Panc1 (cell line): ENCODE measurements around the gene NLGN2. TPM values are rescaled to one million over a fixed set of nuclear protein-coding genes. Genes with fewer than 3 reads are reported as not detected.

Experiments used
- ATAC-seq: fragments of 200-7000 bp; cut with Tn5 transposase; 2 replicates; pipeline ENCODE4 v1.9.1; 2020; ENCODE audit warnings: mild to moderate bottlenecking, moderate library complexity
- BruUV-seq: library from RNA; stranded (reverse); fragments of 400-500 nt; replicated peaks from 2 replicates; lab custom pipeline; 2021; lab: Mats Ljungman, UMichigan
- CTCF ChIA-PET: fragments of 300-600 bp; sonication (Branson Sonifier 250); formaldehyde crosslinking; loops from one replicate; lab custom pipeline; 2022; ENCODE audit warnings: antibody characterized with exemption; lab: Charles Lee
- POLR2A ChIA-PET: fragments of 300-600 bp; sonication (Branson Sonifier 250); formaldehyde crosslinking; loops from one replicate; lab custom pipeline; 2022; ENCODE audit warnings: antibody characterized with exemption; lab: Charles Lee
- DNase-seq: peaks from one replicate; pipeline ENCODE4 v3.0.0-alpha.2; 2010; ENCODE audit warnings: low read depth, low spot score
- H3K27ac ChIP-seq: 2 replicates; pipeline ENCODE4 v1.5.1; 2011; ENCODE audit warnings: mild to moderate bottlenecking, low read length, inconsistent platforms
- H3K27me3 ChIP-seq: fragments of 200-500 bp; sonication (Bioruptor generic); 2 replicates; pipeline ENCODE4 v1.6.0; 2014; ENCODE audit warnings: low read length, inconsistent platforms; ENCODE audit not compliant: control insufficient read depth, insufficient read depth
- H3K36me3 ChIP-seq: fragments of 200-500 bp; sonication (Bioruptor generic); 2 replicates; pipeline ENCODE4 v1.5.1; 2014; ENCODE audit warnings: inconsistent platforms, mild to moderate bottlenecking, low read length, moderate library complexity; ENCODE audit not compliant: control insufficient read depth, insufficient read depth
- H3K4me1 ChIP-seq: 2 replicates; pipeline ENCODE4 v1.5.1; 2011; ENCODE audit warnings: inconsistent platforms, mild to moderate bottlenecking, low read length, moderate library complexity; ENCODE audit not compliant: control insufficient read depth, insufficient read depth
- H3K4me3 ChIP-seq, 2 experiments: 2 replicates each; pipeline ENCODE4 v1.5.1; 2011 to 2012; ENCODE audit warnings: low read depth in 2 of 2, low read length in 2 of 2, mild to moderate bottlenecking in 2 of 2, inconsistent platforms in 1 of 2, moderate library complexity in 1 of 2
- H3K9me3 ChIP-seq: fragments of 200-500 bp; sonication (Bioruptor generic); 2 replicates; pipeline ENCODE4 v1.5.1; 2014; ENCODE audit warnings: low read depth, mild to moderate bottlenecking, inconsistent platforms, low read length, moderate library complexity; ENCODE audit not compliant: control insufficient read depth, insufficient read depth
- CTCF ChIP-seq: fragments of 450-650 bp; IDR thresholded peaks from 2 replicates; pipeline ENCODE4 v1.5.1; 2017; ENCODE audit warnings: mild to moderate bottlenecking
- POLR2AphosphoS5 ChIP-seq: IDR thresholded peaks from 2 replicates; pipeline ENCODE4 v1.6.1; 2012; ENCODE audit warnings: mild to moderate bottlenecking, low read depth, low read length, moderate library complexity
- REST ChIP-seq, 2 experiments: IDR thresholded peaks; 2 replicates each; pipeline ENCODE4 v1.6.1; 2011 to 2012; ENCODE audit warnings: low read depth in 2 of 2, control low read depth in 1 of 2, low read length in 1 of 2, mild to moderate bottlenecking in 1 of 2, moderate library complexity in 1 of 2; ENCODE audit not compliant: insufficient read depth in 1 of 2
- SIN3A ChIP-seq: IDR thresholded peaks from 2 replicates; pipeline ENCODE4 v1.6.1; 2012; ENCODE audit warnings: low read depth, mild to moderate bottlenecking, low read length, moderate library complexity, borderline replicate concordance; ENCODE audit not compliant: insufficient read depth
- TCF7L2 ChIP-seq: IDR thresholded peaks from 2 replicates; pipeline ENCODE4 v1.6.1; 2011; ENCODE audit warnings: mild to moderate bottlenecking, low read depth, low read length, inconsistent platforms
- in situ Hi-C: cut with HindIII; loops from 2 replicates; pipeline ENCODE4 v1.10.0; 2016; ENCODE audit warnings: low sequenced_read_pairs, low pct_unique_long_range_greater_than_20kb
- intact Hi-C: fragments of 100-400 bp; cut with micrococcal nuclease; formaldehyde crosslinking; loops from one replicate; pipeline ENCODE4 v1.10.0; 2022; ENCODE audit not compliant: unreplicated experiment
- total RNA-seq: library from RNA; stranded (reverse); gene quantifications from one replicate; pipeline ENCODE4 v1.2.1, GENCODE V29; 2021; ENCODE audit not compliant: unreplicated experiment

The NLGN2 gene
- total RNA-seq, 1 experiment from 2014 or later: 33.6 TPM

GRCh38 chr17:7425316-7425715 lies 17.7 kb downstream of the NLGN2 start, which contains the start of gene SPEM2:
SPEM2 (plus strand) TSS chr17:7425616; CDS start chr17:7425689, 73 bp downstream.
- ChIA-PET CTCF (no interaction called here), POLR2A (no interaction called here)
- no TSS peak for BruUV-seq
- in situ Hi-C loops (no loop called here), intact Hi-C loops (no loop called here)
- no peak for ATAC-seq
- TF ChIP-seq POLR2AphosphoS5 (no peak), CTCF (no peak), SIN3A (no peak)
- no peaks in the 10 kb centered on the region for H3K9me3 ChIP-seq
- no peak within 1 kb of the TSS for H3K4me3 ChIP-seq
- no peaks in the 10 kb centered on the region for H3K4me1 ChIP-seq
- no peaks in the 10 kb centered on the region for H3K36me3 ChIP-seq
- no peaks in the 10 kb centered on the region for H3K27me3 ChIP-seq
- no peak for DNase-seq
- no peak within 1 kb of the TSS for H3K27ac ChIP-seq

GRCh38 chr17:7425756-7426155 lies 18.1 kb downstream of the NLGN2 start:
- ATAC-seq (no peak), DNase-seq (no peak)
- no TSS peak for BruUV-seq
- Histone ChIP-seq H3K4me1 (no peaks in the 10 kb centered on the region), H3K9me3 (no peaks in the 10 kb centered on the region), H3K36me3 (no peaks in the 10 kb centered on the region), H3K4me3 (no peak overlapping the region), H3K27me3 (no peaks in the 10 kb centered on the region), H3K27ac (no peak overlapping the region)
- ChIA-PET POLR2A (no interaction called here), CTCF (no interaction called here)
- TF ChIP-seq CTCF: no peak
- TF ChIP-seq TCF7L2: no peak
- TF ChIP-seq REST (IDR thresholded peaks at IDR 0.05; ENCODE audit: insufficient read depth in 1 of 2, low read depth in 2 of 2, low read length in 1 of 2): no peak
- TF ChIP-seq SIN3A: no peak
- TF ChIP-seq POLR2AphosphoS5: no peak
- in situ Hi-C loops: no loop called here
- intact Hi-C loops: no loop called here
